Measurements from ENCODE around the gene ASB10. TPM values are rescaled to one million over a fixed set of nuclear protein-coding genes. Genes with fewer than 3 reads are reported as not detected.

Gene ASB10
- total RNA-seq, 1 donor = not detected

- Histone ChIP-seq H3K79me2 (ENCODE audit: insufficient read depth, low read length) (no peaks in the 10 kb centered on the region), H3K36me3 (ENCODE audit: insufficient read depth, low read length) (no peaks in the 10 kb centered on the region), H2AFZ (ENCODE audit: low read length) (no peak overlapping the region), H3K4me2 (ENCODE audit: insufficient read depth, low read length) (no peak overlapping the region), H3K4me1 (ENCODE audit: insufficient read depth, low read length) (no peaks in the 10 kb centered on the region), H3K9me3 (ENCODE audit: low read depth, low read length) (no peaks in the 10 kb centered on the region), H3K4me3 (ENCODE audit: insufficient read depth, low read length) (no peak overlapping the region), H3K27me3 (ENCODE audit: insufficient read depth, low read length) (peaks cover 81% of the 10 kb centered on the region), H4K20me1 (ENCODE audit: insufficient read depth, low read length) (no peaks in the 10 kb centered on the region), H3K27ac (ENCODE audit: low read depth, low read length) (no peak overlapping the region)
- DNase-seq (ENCODE audit: insufficient read length, low spot score, missing footprints) = no peak
- no peak for TF ChIP-seq CTCF (IDR thresholded peaks at IDR 0.05; ENCODE audit: extremely low read depth, low read depth, low read length)
Measured at GRCh38 chr7:151161757-151162156, 25.3 kb downstream of the ASB10 start.

- H3K79me2 ChIP-seq (ENCODE audit: insufficient read depth, low read length) = no peaks in the 10 kb centered on the region
- no peak for TF ChIP-seq CTCF (IDR thresholded peaks at IDR 0.05; ENCODE audit: extremely low read depth, low read depth, low read length)
- no peaks in the 10 kb centered on the region for H4K20me1 ChIP-seq (ENCODE audit: insufficient read depth, low read length)
- no peak overlapping the region for H2AFZ ChIP-seq (ENCODE audit: low read length)
- no peaks in the 10 kb centered on the region for H3K9me3 ChIP-seq (ENCODE audit: low read depth, low read length)
- H3K4me2 ChIP-seq (ENCODE audit: insufficient read depth, low read length) = no peak overlapping the region
- no peaks in the 10 kb centered on the region for H3K4me1 ChIP-seq (ENCODE audit: insufficient read depth, low read length)
- no peak for DNase-seq (ENCODE audit: insufficient read length, low spot score, missing footprints)
- peaks cover 60% of the 10 kb centered on the region for H3K27me3 ChIP-seq (ENCODE audit: insufficient read depth, low read length)
- H3K4me3 ChIP-seq (ENCODE audit: insufficient read depth, low read length) = no peak overlapping the region
- no peaks in the 10 kb centered on the region for H3K36me3 ChIP-seq (ENCODE audit: insufficient read depth, low read length)
- H3K27ac ChIP-seq (ENCODE audit: low read depth, low read length) = no peak overlapping the region
Measured at GRCh38 chr7:151157645-151158329, 29.3 kb downstream of the ASB10 start.

GRCh38 chr7:151152643-151153513, 34.2 kb downstream of the ASB10 start:
- peak; percentile 26 for TF ChIP-seq CTCF (IDR thresholded peaks at IDR 0.05; ENCODE audit: extremely low read depth, low read depth, low read length)
- H3K36me3 ChIP-seq (ENCODE audit: insufficient read depth, low read length) = no peaks in the 10 kb centered on the region
- no peaks in the 10 kb centered on the region for H4K20me1 ChIP-seq (ENCODE audit: insufficient read depth, low read length)
- H3K27me3 ChIP-seq (ENCODE audit: insufficient read depth, low read length) = peaks cover 59% of the 10 kb centered on the region
- no peak overlapping the region for H2AFZ ChIP-seq (ENCODE audit: low read length)
- H3K27ac ChIP-seq (ENCODE audit: low read depth, low read length) = no peak overlapping the region
- H3K4me2 ChIP-seq (ENCODE audit: insufficient read depth, low read length) = no peak overlapping the region
- no peak for DNase-seq (ENCODE audit: insufficient read length, low spot score, missing footprints)
- H3K4me3 ChIP-seq (ENCODE audit: insufficient read depth, low read length) = no peak overlapping the region
- no peaks in the 10 kb centered on the region for H3K79me2 ChIP-seq (ENCODE audit: insufficient read depth, low read length)
- H3K4me1 ChIP-seq (ENCODE audit: insufficient read depth, low read length) = no peaks in the 10 kb centered on the region
- no peaks in the 10 kb centered on the region for H3K9me3 ChIP-seq (ENCODE audit: low read depth, low read length)

GRCh38 chr7:151150388-151150787, 36.7 kb downstream of the ASB10 start:
- Histone ChIP-seq H3K27ac (ENCODE audit: low read depth, low read length) (no peak overlapping the region), H3K9me3 (ENCODE audit: low read depth, low read length) (no peaks in the 10 kb centered on the region), H3K36me3 (ENCODE audit: insufficient read depth, low read length) (no peaks in the 10 kb centered on the region), H2AFZ (ENCODE audit: low read length) (no peak overlapping the region), H3K79me2 (ENCODE audit: insufficient read depth, low read length) (no peaks in the 10 kb centered on the region), H3K4me3 (ENCODE audit: insufficient read depth, low read length) (no peak overlapping the region), H4K20me1 (ENCODE audit: insufficient read depth, low read length) (no peaks in the 10 kb centered on the region), H3K27me3 (ENCODE audit: insufficient read depth, low read length) (peaks cover 53% of the 10 kb centered on the region), H3K4me1 (ENCODE audit: insufficient read depth, low read length) (no peaks in the 10 kb centered on the region), H3K4me2 (ENCODE audit: insufficient read depth, low read length) (no peak overlapping the region)
- no peak for DNase-seq (ENCODE audit: insufficient read length, low spot score, missing footprints)
- TF ChIP-seq CTCF (IDR thresholded peaks at IDR 0.05; ENCODE audit: extremely low read depth, low read depth, low read length) = no peak
